ENCODE measurements around the gene CFAP52. TPM values are rescaled to one million over a fixed set of nuclear protein-coding genes. Genes with fewer than 3 reads are reported as not detected.

CFAP52 gene
- polyA plus RNA-seq, 3 donors = not detected

GRCh38 chr17:9615486-9615885 is 39.0 kb downstream of the CFAP52 start:
- H3K4me1 ChIP-seq (ENCODE audit: control insufficient read depth in 1 of 2, insufficient read depth in 2 of 2, low read length in 2 of 2) = no peaks in the 10 kb centered on the region
- WGBS (ENCODE audit: insufficient coverage) = 80% methylated on average over 1 of the region's 2 CpGs
- no peaks in the 10 kb centered on the region for H4K20me1 ChIP-seq (ENCODE audit: insufficient read depth, low read length)
- peaks cover 0 to 3% (median 0%) of the 10 kb centered on the region in 7 donors for H3K9me3 Mint-ChIP-seq
- no peak overlapping the region for H3K4me2 ChIP-seq (replicated peaks; ENCODE audit: extremely low read depth, low read length, poor library complexity, severe bottlenecking)
- peaks cover 0 to 6% (median 4%) of the 10 kb centered on the region in 3 donors for H3K27me3 Mint-ChIP-seq (ENCODE audit: low read depth in 3 of 3)
- H2AFZ ChIP-seq (ENCODE audit: insufficient read depth, low read depth, low read length, poor library complexity, severe bottlenecking) = no peak overlapping the region
- no peak for TF ChIP-seq CTCF (IDR thresholded peaks at IDR 0.05)
- H3K4me3 ChIP-seq (replicated peaks in 1 of 3; ENCODE audit: low read depth in 2 of 3, low read length in 3 of 3) = no peak overlapping the region
- intact Hi-C loops (cut with micrococcal nuclease) = no loop called here
- H3K27ac Mint-ChIP-seq = no peak overlapping the region
- no peak overlapping the region for H3K4me3 Mint-ChIP-seq
- H3K9ac ChIP-seq (ENCODE audit: insufficient read depth, low read length, poor library complexity, severe bottlenecking) = no peak overlapping the region
- H3K4me1 Mint-ChIP-seq = no peaks in the 10 kb centered on the region
- no peaks in the 10 kb centered on the region for H3K9me3 ChIP-seq (replicated peaks in 1 of 2; ENCODE audit: control insufficient read depth in 1 of 2, insufficient read depth in 1 of 2, low read length in 2 of 2)
- no peak overlapping the region for H3K27ac ChIP-seq (ENCODE audit: low read depth in 1 of 2, low read length in 2 of 2)
- no peaks in the 10 kb centered on the region for H3K79me2 ChIP-seq (ENCODE audit: insufficient read depth, low read length)
- H3K27me3 ChIP-seq (ENCODE audit: control insufficient read depth in 2 of 2, insufficient read depth in 2 of 2, low read length in 2 of 2) = no peaks in the 10 kb centered on the region
- no peaks in the 10 kb centered on the region for H3K36me3 ChIP-seq (replicated peaks in 1 of 2; ENCODE audit: control insufficient read depth in 1 of 2, insufficient read depth in 2 of 2, low read length in 2 of 2)
- H3K36me3 Mint-ChIP-seq = no peaks in the 10 kb centered on the region
- DNase-seq = no peak

GRCh38 chr17:9622961-9623360 is 46.5 kb downstream of the CFAP52 start:
- Mint-ChIP-seq H3K27ac (no peak overlapping the region), H3K4me3 (no peak overlapping the region), H3K4me1 (no peaks in the 10 kb centered on the region), H3K27me3 (ENCODE audit: low read depth in 3 of 3) (peaks cover 0 to 5% (median 3%) of the 10 kb centered on the region in 3 donors), H3K36me3 (no peaks in the 10 kb centered on the region), H3K9me3 (peaks cover 6 to 26% (median 20%) of the 10 kb centered on the region in 7 donors)
- Histone ChIP-seq H3K4me2 (replicated peaks; ENCODE audit: extremely low read depth, low read length, poor library complexity, severe bottlenecking) (no peak overlapping the region), H3K79me2 (ENCODE audit: insufficient read depth, low read length) (no peaks in the 10 kb centered on the region), H4K20me1 (ENCODE audit: insufficient read depth, low read length) (no peaks in the 10 kb centered on the region), H3K27me3 (ENCODE audit: control insufficient read depth in 2 of 2, insufficient read depth in 2 of 2, low read length in 2 of 2) (no peaks in the 10 kb centered on the region), H3K9me3 (replicated peaks in 1 of 2; ENCODE audit: control insufficient read depth in 1 of 2, insufficient read depth in 1 of 2, low read length in 2 of 2) (peaks cover 8 to 10% of the 10 kb centered on the region in 2 donors), H3K4me1 (ENCODE audit: control insufficient read depth in 1 of 2, insufficient read depth in 2 of 2, low read length in 2 of 2) (no peaks in the 10 kb centered on the region), H3K4me3 (replicated peaks in 1 of 3; ENCODE audit: low read depth in 2 of 3, low read length in 3 of 3) (no peak overlapping the region), H3K9ac (ENCODE audit: insufficient read depth, low read length, poor library complexity, severe bottlenecking) (no peak overlapping the region), H3K27ac (ENCODE audit: low read depth in 1 of 2, low read length in 2 of 2) (no peak overlapping the region), H3K36me3 (replicated peaks in 1 of 2; ENCODE audit: control insufficient read depth in 1 of 2, insufficient read depth in 2 of 2, low read length in 2 of 2) (no peaks in the 10 kb centered on the region), H2AFZ (ENCODE audit: insufficient read depth, low read depth, low read length, poor library complexity, severe bottlenecking) (no peak overlapping the region)
- intact Hi-C loops (cut with micrococcal nuclease) = no loop called here
- no peak for TF ChIP-seq CTCF (IDR thresholded peaks at IDR 0.05)
- no peak for DNase-seq

Measured in CD14-positive monocyte (primary cell).